Measurements from ENCODE around the gene NACC1.
A peak's percentile ranks its signal among the peaks of the same experiment; 100 is the strongest.
"Not testable (repeated sequence)": the region's sequence is repeated elsewhere in the genome, so short reads cannot be mapped to it uniquely, and the experiment has no call there.

Gene NACC1

GRCh38 chr19:13160557-13160956 lies 42.5 kb downstream of the NACC1 start:
- Mint-ChIP-seq H3K36me3 (ENCODE audit: low read depth) (peaks cover 7% of the 10 kb centered on the region), H3K4me3 (peak overlapping the region; percentile 38), H3K27me3 (ENCODE audit: low read depth) (no peaks in the 10 kb centered on the region), H3K4me1 (ENCODE audit: low read depth) (peaks cover 58% of the 10 kb centered on the region), H3K27ac (peak overlapping the region; percentile 63), H3K9me3 (no peaks in the 10 kb centered on the region)
- DNase-seq (ENCODE audit: low spot score), result no peak

DNA sequence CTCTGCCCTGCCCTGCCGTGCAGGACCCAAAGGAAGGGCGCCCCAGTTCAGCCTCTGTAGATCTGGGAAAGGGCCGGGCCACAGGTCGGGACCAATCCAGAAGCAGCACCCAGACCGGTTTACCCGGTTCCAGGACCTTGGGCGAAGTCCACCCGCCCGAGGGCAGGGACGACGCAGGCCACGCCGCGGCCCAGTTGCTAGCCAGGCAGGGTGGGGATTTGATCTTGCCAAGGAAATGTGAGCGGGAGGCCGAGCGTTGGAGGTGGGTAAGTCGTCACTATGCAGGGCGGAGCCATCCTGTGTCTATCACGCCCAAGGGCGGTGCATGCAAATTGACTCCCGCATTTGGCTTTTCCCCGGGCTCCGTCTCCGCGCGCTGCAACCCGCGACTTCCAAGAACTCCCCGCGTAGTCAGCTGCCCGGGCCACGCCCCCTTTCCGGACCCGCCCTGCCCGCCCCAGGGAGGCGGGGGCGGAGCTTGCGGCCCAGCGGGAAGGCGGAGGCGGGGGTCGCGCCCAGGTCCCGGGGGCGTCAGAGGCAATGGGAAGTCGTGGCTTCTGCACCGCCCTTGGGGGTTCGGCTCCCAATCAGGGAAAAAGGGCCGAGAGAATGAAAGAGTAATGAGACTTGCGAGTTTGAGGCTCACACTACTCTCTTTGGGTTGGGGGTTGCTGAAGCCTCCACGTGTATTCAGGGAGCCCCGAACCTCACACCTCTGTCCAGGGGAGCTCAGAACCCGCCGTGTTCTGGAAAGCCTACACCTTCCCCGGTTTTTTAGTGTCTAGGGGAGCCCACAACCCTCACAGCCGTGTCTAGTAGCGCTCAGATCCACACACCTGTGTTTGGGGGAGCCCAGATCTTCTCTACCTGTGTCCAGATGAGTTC lies 44.9 kb downstream of the NACC1 start:
- peak; percentile 93 for DNase-seq (ENCODE audit: low spot score)
- Mint-ChIP-seq H3K4me3 (peak overlapping the region; percentile 90), H3K27me3 (ENCODE audit: low read depth) (no peaks in the 10 kb centered on the region), H3K27ac (peak overlapping the region; percentile 98), H3K4me1 (ENCODE audit: low read depth) (peaks cover 58% of the 10 kb centered on the region), H3K9me3 (no peaks in the 10 kb centered on the region), H3K36me3 (ENCODE audit: low read depth) (peaks cover 12% of the 10 kb centered on the region)

GRCh38 chr19:13163609-13164342 lies 45.7 kb downstream of the NACC1 start:
- Mint-ChIP-seq H3K9me3 (no peaks in the 10 kb centered on the region), H3K36me3 (ENCODE audit: low read depth) (peaks cover 10% of the 10 kb centered on the region), H3K27me3 (ENCODE audit: low read depth) (no peaks in the 10 kb centered on the region), H3K4me1 (ENCODE audit: low read depth) (peaks cover 51% of the 10 kb centered on the region), H3K4me3 (peak overlapping the region; percentile 90), H3K27ac (peak overlapping the region; percentile 98)
- peak; percentile 58 for DNase-seq (ENCODE audit: low spot score)

- no peaks in the 10 kb centered on the region for H3K27me3 Mint-ChIP-seq (ENCODE audit: low read depth)
- peaks cover 10% of the 10 kb centered on the region for H3K36me3 Mint-ChIP-seq (ENCODE audit: low read depth)
- peak; percentile 45 for DNase-seq (ENCODE audit: low spot score)
- H3K27ac Mint-ChIP-seq, result peak overlapping the region; percentile 98
- H3K4me3 Mint-ChIP-seq, result peak overlapping the region; percentile 90
- no peaks in the 10 kb centered on the region for H3K9me3 Mint-ChIP-seq
- H3K4me1 Mint-ChIP-seq (ENCODE audit: low read depth), result peaks cover 55% of the 10 kb centered on the region
Observed at GRCh38 chr19:13164343-13165161, 46.5 kb downstream of the NACC1 start.

DNA sequence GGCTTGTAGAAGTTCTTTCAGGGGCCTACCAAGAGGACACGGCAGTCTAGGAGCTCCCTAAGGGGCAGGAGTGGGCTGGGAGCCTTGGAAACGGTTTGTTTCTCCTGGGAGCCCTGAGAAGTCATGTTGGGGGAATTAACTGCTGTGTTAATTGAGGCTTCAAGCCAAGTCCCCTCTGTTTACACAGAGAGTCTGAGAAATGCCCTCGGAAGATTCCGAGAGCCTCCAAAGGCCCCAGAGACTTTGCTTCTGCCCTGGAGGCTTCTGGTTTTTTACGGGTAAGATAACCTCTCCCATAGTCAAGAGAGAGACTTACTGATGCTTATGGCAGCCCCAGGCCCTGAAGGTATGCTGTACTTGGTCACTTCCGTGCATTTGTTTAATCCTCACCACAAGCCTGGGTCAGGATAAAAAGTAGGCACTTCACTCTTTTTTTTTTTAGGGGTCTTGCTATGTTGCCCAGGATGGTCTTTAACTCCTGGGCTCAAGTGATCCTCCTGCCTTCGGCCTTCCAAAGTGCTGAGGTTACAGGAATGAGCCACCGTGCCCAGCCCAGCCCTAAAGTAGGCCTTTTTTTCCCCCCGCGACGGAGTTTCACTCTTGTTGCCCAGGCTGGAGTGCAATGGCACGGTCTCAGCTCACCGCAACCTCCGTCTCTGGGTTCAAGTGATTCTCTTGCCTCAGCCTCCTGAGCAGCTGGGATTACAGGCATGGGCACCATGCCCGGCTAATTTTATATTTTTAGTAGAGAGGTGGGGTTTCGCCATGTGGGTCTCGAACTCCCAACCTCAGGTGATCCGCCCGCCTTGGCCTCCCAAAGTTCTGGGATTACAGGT lies 47.3 kb downstream of the NACC1 start:
- DNase-seq (ENCODE audit: low spot score), result no peak
- Mint-ChIP-seq H3K27me3 (ENCODE audit: low read depth) (no peaks in the 10 kb centered on the region), H3K4me1 (ENCODE audit: low read depth) (peaks cover 59% of the 10 kb centered on the region), H3K36me3 (ENCODE audit: low read depth) (peaks cover 8% of the 10 kb centered on the region), H3K4me3 (peak overlapping the region; percentile 90), H3K27ac (peak overlapping the region; percentile 98), H3K9me3 (no peaks in the 10 kb centered on the region)

DNA sequence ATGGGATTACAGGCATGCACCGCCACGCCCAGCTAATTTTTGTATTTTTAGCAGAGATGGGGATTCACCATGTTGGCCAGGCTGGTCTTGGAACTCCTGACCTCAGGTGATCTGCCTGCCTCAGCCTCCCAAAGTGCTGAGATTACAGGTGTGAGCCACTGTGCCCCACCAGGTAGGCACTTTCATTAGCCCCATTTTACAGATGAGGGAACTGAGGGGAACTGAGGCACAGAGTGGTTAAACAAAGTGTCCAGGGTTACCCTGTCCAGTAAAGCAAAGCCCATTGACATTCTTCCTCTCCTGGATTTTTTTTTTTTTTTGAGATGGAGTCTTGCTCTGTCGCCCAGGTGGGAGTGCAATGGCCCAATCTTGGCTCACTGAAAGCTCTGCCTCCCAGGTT lies 48.1 kb downstream of the NACC1 start:
- Mint-ChIP-seq H3K27ac (peak overlapping the region; percentile 75), H3K36me3 (ENCODE audit: low read depth) (peaks cover 11% of the 10 kb centered on the region), H3K4me3 (peak overlapping the region; percentile 36), H3K4me1 (ENCODE audit: low read depth) (peaks cover 60% of the 10 kb centered on the region)
- H3K27me3 Mint-ChIP-seq (ENCODE audit: low read depth); DNase-seq (ENCODE audit: low spot score); H3K9me3 Mint-ChIP-seq: not testable (repeated sequence)

GRCh38 chr19:13169769-13170168 lies 51.7 kb downstream of the NACC1 start:
- Mint-ChIP-seq H3K4me1 (ENCODE audit: low read depth) (peaks cover 62% of the 10 kb centered on the region), H3K9me3 (no peaks in the 10 kb centered on the region), H3K27ac (peak overlapping the region; percentile 96), H3K4me3 (peak overlapping the region; percentile 20), H3K27me3 (ENCODE audit: low read depth) (no peaks in the 10 kb centered on the region), H3K36me3 (ENCODE audit: low read depth) (peaks cover 18% of the 10 kb centered on the region)
- no peak for DNase-seq (ENCODE audit: low spot score)

DNA sequence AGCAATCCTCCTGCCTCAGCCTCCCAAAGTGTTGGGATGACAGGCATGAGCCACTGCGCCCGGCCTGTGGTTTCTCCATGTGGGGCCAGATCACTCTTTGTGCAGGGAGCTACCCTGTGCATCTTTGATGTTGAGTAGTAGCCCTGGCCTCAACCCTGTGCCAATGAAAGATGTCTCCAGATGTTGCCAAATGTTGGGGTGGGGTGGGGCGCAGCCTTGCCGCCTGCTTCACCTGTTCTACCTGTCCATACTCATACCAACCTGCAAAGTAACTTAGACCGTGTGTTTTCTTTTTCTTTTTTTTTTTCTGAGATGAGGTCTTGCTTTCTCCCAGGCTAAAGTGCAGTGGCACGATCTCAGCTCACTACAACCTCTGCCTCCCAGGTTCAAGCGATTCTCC lies 53.1 kb downstream of the NACC1 start:
- no peaks in the 10 kb centered on the region for H3K9me3 Mint-ChIP-seq
- H3K27me3 Mint-ChIP-seq (ENCODE audit: low read depth), result no peaks in the 10 kb centered on the region
- H3K36me3 Mint-ChIP-seq (ENCODE audit: low read depth), result peaks cover 18% of the 10 kb centered on the region
- H3K4me3 Mint-ChIP-seq, result peak overlapping the region; percentile 59
- H3K4me1 Mint-ChIP-seq (ENCODE audit: low read depth), result peaks cover 52% of the 10 kb centered on the region
- H3K27ac Mint-ChIP-seq, result peak overlapping the region; percentile 82
- no peak for DNase-seq (ENCODE audit: low spot score)

- Mint-ChIP-seq H3K36me3 (ENCODE audit: low read depth) (peaks cover 15% of the 10 kb centered on the region), H3K27ac (peak overlapping the region; percentile 93), H3K4me1 (ENCODE audit: low read depth) (peaks cover 41% of the 10 kb centered on the region), H3K9me3 (no peaks in the 10 kb centered on the region), H3K4me3 (peak overlapping the region; percentile 82), H3K27me3 (ENCODE audit: low read depth) (no peaks in the 10 kb centered on the region)
- peak; percentile 60 for DNase-seq (ENCODE audit: low spot score)
Observed at GRCh38 chr19:13172346-13173138, 54.5 kb downstream of the NACC1 start.

GRCh38 chr19:13173139-13173737 lies 55.2 kb downstream of the NACC1 start:
- DNase-seq (ENCODE audit: low spot score), result no peak
- Mint-ChIP-seq H3K27ac (peak overlapping the region; percentile 93), H3K27me3 (ENCODE audit: low read depth) (no peaks in the 10 kb centered on the region), H3K9me3 (no peaks in the 10 kb centered on the region), H3K36me3 (ENCODE audit: low read depth) (peaks cover 12% of the 10 kb centered on the region), H3K4me1 (ENCODE audit: low read depth) (peaks cover 38% of the 10 kb centered on the region), H3K4me3 (peak overlapping the region; percentile 82)

- H3K27ac Mint-ChIP-seq, result no peak overlapping the region
- DNase-seq (ENCODE audit: low spot score), result no peak
- H3K27me3 Mint-ChIP-seq (ENCODE audit: low read depth), result no peaks in the 10 kb centered on the region
- H3K4me3 Mint-ChIP-seq, result no peak overlapping the region
- H3K4me1 Mint-ChIP-seq (ENCODE audit: low read depth), result peaks cover 21% of the 10 kb centered on the region
- peaks cover 6% of the 10 kb centered on the region for H3K36me3 Mint-ChIP-seq (ENCODE audit: low read depth)
- no peaks in the 10 kb centered on the region for H3K9me3 Mint-ChIP-seq
Observed at GRCh38 chr19:13176345-13176744, 58.3 kb downstream of the NACC1 start.

GRCh38 chr19:13177584-13177983 lies 59.5 kb downstream of the NACC1 start:
- not testable (repeated sequence) for H3K9me3 Mint-ChIP-seq; H3K36me3 Mint-ChIP-seq (ENCODE audit: low read depth); DNase-seq (ENCODE audit: low spot score); H3K27me3 Mint-ChIP-seq (ENCODE audit: low read depth); H3K27ac Mint-ChIP-seq; H3K4me3 Mint-ChIP-seq
- H3K4me1 Mint-ChIP-seq (ENCODE audit: low read depth), result peaks cover 19% of the 10 kb centered on the region

Measured in T-helper 2 cell treated with Interferon-gamma antibody and Interleukin-4, amounts not matched to agents 5 μg/mL and 100 μg/mL, for 36 hours (primary cell).